IMR-90 (cell line): Measurements from ENCODE around the gene TRMT1.

Source experiments
- CEBPB ChIP-seq: IDR thresholded peaks from 2 replicates; pipeline ENCODE4 v1.6.1; 2012; ENCODE audit warnings: low read depth, low read length, improper control_type of control experiment
- CTCF ChIP-seq: conservative IDR thresholded peaks from 2 replicates; pipeline ENCODE4 v1.5.1; 2012; ENCODE audit warnings: mild to moderate bottlenecking, low read depth, low read length, improper control_type of control experiment
- MAFK ChIP-seq: IDR thresholded peaks from 2 replicates; pipeline ENCODE4 v1.6.1; 2012; ENCODE audit warnings: low read depth, low read length, improper control_type of control experiment
- MAZ ChIP-seq: IDR thresholded peaks from 2 replicates; pipeline ENCODE4 v1.6.1; 2012; ENCODE audit warnings: low read depth, mild to moderate bottlenecking, low read length, improper control_type of control experiment, moderate library complexity, borderline replicate concordance
- POLR2A ChIP-seq: IDR thresholded peaks from 2 replicates; pipeline ENCODE4 v1.6.1; 2012; ENCODE audit warnings: mild to moderate bottlenecking, low read depth, low read length
- RAD21 ChIP-seq: IDR thresholded peaks from 2 replicates; pipeline ENCODE4 v1.6.1; 2012; ENCODE audit warnings: low read length, improper control_type of control experiment
- RCOR1 ChIP-seq: IDR thresholded peaks from 2 replicates; pipeline ENCODE4 v1.6.1; 2012; ENCODE audit warnings: mild to moderate bottlenecking, low read length, improper control_type of control experiment; ENCODE audit not compliant: insufficient replicate concordance
- SMC3 ChIP-seq: fragments of 150-350 bp; IDR thresholded peaks from 2 replicates; pipeline ENCODE4 v1.6.1; 2016; ENCODE audit warnings: low read depth, mild to moderate bottlenecking, antibody characterized with exemption, low read length, moderate library complexity
- USF2 ChIP-seq: fragments of 150-350 bp; IDR thresholded peaks from 2 replicates; pipeline ENCODE4 v1.6.1; 2017; ENCODE audit warnings: mild to moderate bottlenecking, antibody characterized with exemption, low read length, low read depth

GRCh38 chr19:13163609-13164342 lies 47.2 kb upstream of the TRMT1 start:
- no peak for TF ChIP-seq CTCF
- TF ChIP-seq USF2 = no peak
- peak; percentile 72 for TF ChIP-seq RCOR1
- no peak for TF ChIP-seq MAFK
- TF ChIP-seq POLR2A = no peak
- TF ChIP-seq RAD21 = peak; percentile 33; the same call in 1 of the 2 replicates
- peak; percentile 78 for TF ChIP-seq MAZ
- peak; percentile 20; the same call in 1 of the 2 replicates for TF ChIP-seq CEBPB
- no peak for TF ChIP-seq SMC3
